PFSK-1 (cell line): ENCODE measurements around the gene CTSZ.

ENCODE experiments used
- FOXP2 ChIP-seq: optimal IDR thresholded peaks from 2 replicates; pipeline ENCODE3; 2011; ENCODE audit warnings: borderline replicate concordance, control low read depth, inconsistent platforms; ENCODE audit not compliant: insufficient read depth; ENCODE audit errors: extremely low read length, extremely low read depth
- POLR2AphosphoS5 ChIP-seq: IDR thresholded peaks from 2 replicates; pipeline ENCODE4 v1.6.1; 2012; ENCODE audit warnings: low read depth, mild to moderate bottlenecking, control low read depth, low read length, moderate library complexity
- REST ChIP-seq, 2 experiments: IDR thresholded peaks; 2 replicates each; pipeline versions ENCODE4 v1.6.1 to v1.8.0; 2011 to 2012; ENCODE audit warnings: low read depth in 2 of 2, low read length in 2 of 2, control low read depth in 1 of 2, inconsistent platforms in 1 of 2, mild to moderate bottlenecking in 1 of 2, moderate library complexity in 1 of 2; ENCODE audit not compliant: insufficient read depth in 1 of 2
- SIN3A ChIP-seq: IDR thresholded peaks from 2 replicates; pipeline ENCODE4 v1.6.1; 2012; ENCODE audit warnings: mild to moderate bottlenecking, low read length, moderate library complexity, borderline replicate concordance; ENCODE audit not compliant: insufficient read depth
- TAF1 ChIP-seq: IDR thresholded peaks from 2 replicates; pipeline ENCODE4 v1.6.1; 2012; ENCODE audit warnings: low read length, control low read depth, borderline replicate concordance; ENCODE audit not compliant: insufficient read depth

CTSZ gene

GRCh38 chr20:59031564-59032022, 24.5 kb upstream of the CTSZ start:
- TF ChIP-seq FOXP2 (no peak), SIN3A (no peak), TAF1 (no peak), REST (IDR thresholded peaks at IDR 0.05; ENCODE audit: insufficient read depth in 1 of 2, low read depth in 2 of 2, low read length in 2 of 2) (no peak), POLR2AphosphoS5 (no peak)

GRCh38 chr20:59030911-59031563, 24.0 kb upstream of the CTSZ start:
- no peak for TF ChIP-seq SIN3A
- TF ChIP-seq TAF1: no peak
- no peak for TF ChIP-seq REST (IDR thresholded peaks at IDR 0.05; ENCODE audit: insufficient read depth in 1 of 2, low read depth in 2 of 2, low read length in 2 of 2)

- TF ChIP-seq POLR2AphosphoS5: no peak
- TF ChIP-seq FOXP2: no peak
- TF ChIP-seq TAF1: no peak
- TF ChIP-seq SIN3A: no peak
- no peak for TF ChIP-seq REST (IDR thresholded peaks at IDR 0.05; ENCODE audit: insufficient read depth in 1 of 2, low read depth in 2 of 2, low read length in 2 of 2)
Measured at GRCh38 chr20:59028812-59029211, 21.8 kb upstream of the CTSZ start.

GRCh38 chr20:59027741-59028320, 20.8 kb upstream of the CTSZ start:
- TF ChIP-seq TAF1: no peak
- no peak for TF ChIP-seq SIN3A
- no peak for TF ChIP-seq POLR2AphosphoS5
- TF ChIP-seq REST (IDR thresholded peaks at IDR 0.05; ENCODE audit: insufficient read depth in 1 of 2, low read depth in 2 of 2, low read length in 2 of 2): no peak
